Pancreas (tissue), 10 donors: ENCODE data around the gene FRRS1. TPM values are rescaled to one million over a fixed set of nuclear protein-coding genes. Genes with fewer than 3 reads are reported as not detected.

Experiments
- ATAC-seq, 4 donors: fragments of 200-7000 bp; cut with Tn5 transposase; one replicate each; pipeline versions ENCODE4 v1.8.0 to v1.9.1; 2020; ENCODE audit warnings: mild to moderate bottlenecking in 4 of 4, moderate library complexity in 4 of 4
- DNase-seq, 6 donors: peaks; one replicate each; pipeline ENCODE4 v3.0.0-alpha.2; 2020
- FAIRE-seq: peaks from 2 replicates; lab custom pipeline; 2012; peaks lifted over from hg19 to GRCh38; lab: Jason Lieb, UNC
- H3K27ac ChIP-seq, 4 donors: fragments of 200-600 bp; sonication (generic); 1 replicate in 3 of 4; 2 replicates in 1 of 4; pipeline versions ENCODE4 v1.5.0 to v1.8.0; 2020
- H3K27me3 ChIP-seq, 4 donors: fragments of 200-600 bp; one replicate each; pipeline ENCODE4 v1.8.0; 2021
- H3K36me3 ChIP-seq, 3 donors: fragments of 200-600 bp; sonication (generic) in 1 of 3; one replicate each; pipeline versions ENCODE4 v1.5.0 to v1.8.0; 2020 to 2021
- H3K4me1 ChIP-seq, 3 donors: fragments of 200-600 bp; one replicate each; pipeline ENCODE4 v1.8.0; 2021
- H3K4me3 ChIP-seq, 4 donors: fragments of 200-600 bp; sonication (generic) in 2 of 4; one replicate each; pipeline versions ENCODE4 v1.5.0 to v1.8.0; 2020 to 2021
- H3K9me3 ChIP-seq, 4 donors: fragments of 200-600 bp; one replicate each; pipeline ENCODE4 v1.8.0; 2021
- WGBS, 2 donors: extraction: QIAGEN DNeasy Blood & Tissue Kit; methylation state at CpG; one replicate each; pipeline ENCODE4 v1.1.7; 2013; 5-methylcytosine and 5-hydroxymethylcytosine counted together
- intact Hi-C, 3 donors: fragments of 100-400 bp; cut with DNase I; formaldehyde crosslinking; loops; one replicate each; pipeline versions ENCODE4 v1.11.1 to v1.14.2; 2022
- polyA plus RNA-seq, 2 donors: library from polyadenylated mRNA; stranded (reverse); fragments of 200-250 nt; gene quantifications; one replicate each; pipeline ENCODE4 v1.2.3, GENCODE V29; 2013
- total RNA-seq, 6 donors: library from RNA; stranded (reverse); fragmentation: NEBNext Ultra II Directional in 4 of 6; extraction: Animal tissue kit (Norgen Biotek cat#: 25700) in 4 of 6; gene quantifications; one replicate each; pipeline versions ENCODE4 v1.2.1 to v1.2.4, GENCODE V29; 2021 to 2023
- TF ChIP-seq, protein P1 (sequence below), 4 donors: fragments of 200-600 bp; sonication (generic) in 3 of 4; IDR thresholded peaks; one replicate each; pipeline versions ENCODE4 v1.5.0 to v1.8.0; 2021; ENCODE audit warnings: antibody characterized with exemption in 4 of 4
- donor health status: healthy with polysubstance abuse.
- donor health status: DM: no; HTN: no; CAD: no; lungs with moderate emphysema.
- donor health status: DM: no; HTN: no; CAD: no.
- donor health status: control.
- donor health status: control.
- donor health status: Bipolar disorder and iron deficiency.
- donor health status: DM: yes; HTN: yes; CAD: no.
- donor health status: DM: no; HTN: no; CAD: no.
- donor health status: DM: no; HTN: no; CAD: no.
- donor health status: DM: yes; HTN: yes; CAD: no.

FRRS1 gene
- total and polyA plus RNA-seq, 8 donors = 0.34 to 7.3 (median 1.7) TPM

DNA sequence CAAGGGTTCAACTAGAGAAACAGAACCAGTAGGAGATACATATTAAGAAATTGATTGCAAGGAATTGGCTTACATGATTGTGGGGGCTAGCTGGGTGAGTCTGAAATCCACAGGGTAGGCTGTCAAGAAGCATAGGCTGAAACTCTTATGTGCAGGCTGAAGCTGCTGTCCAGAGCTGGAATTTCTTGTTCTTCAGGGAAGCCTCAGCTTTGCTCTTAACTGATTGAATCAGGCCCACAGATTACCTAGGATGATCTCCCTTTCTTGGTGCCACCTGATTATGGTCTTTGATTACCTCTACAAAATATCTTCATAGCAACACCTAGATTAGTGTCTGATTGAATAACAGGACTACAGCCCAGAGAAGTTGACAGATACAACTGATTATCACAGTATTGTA lies 22.5 kb upstream of the FRRS1 start:
- no peak for DNase-seq
- H3K4me1 ChIP-seq = no peaks in the 10 kb centered on the region
- no peak for FAIRE-seq
- H3K27ac ChIP-seq = no peak overlapping the region
- no peak for ATAC-seq
- no peaks in the 10 kb centered on the region for H3K9me3 ChIP-seq
- intact Hi-C loops = no loop called here
- no peaks in the 10 kb centered on the region for H3K36me3 ChIP-seq
- no peak overlapping the region for H3K4me3 ChIP-seq
- H3K27me3 ChIP-seq = no peaks in the 10 kb centered on the region
- TF ChIP-seq, protein P1, sequence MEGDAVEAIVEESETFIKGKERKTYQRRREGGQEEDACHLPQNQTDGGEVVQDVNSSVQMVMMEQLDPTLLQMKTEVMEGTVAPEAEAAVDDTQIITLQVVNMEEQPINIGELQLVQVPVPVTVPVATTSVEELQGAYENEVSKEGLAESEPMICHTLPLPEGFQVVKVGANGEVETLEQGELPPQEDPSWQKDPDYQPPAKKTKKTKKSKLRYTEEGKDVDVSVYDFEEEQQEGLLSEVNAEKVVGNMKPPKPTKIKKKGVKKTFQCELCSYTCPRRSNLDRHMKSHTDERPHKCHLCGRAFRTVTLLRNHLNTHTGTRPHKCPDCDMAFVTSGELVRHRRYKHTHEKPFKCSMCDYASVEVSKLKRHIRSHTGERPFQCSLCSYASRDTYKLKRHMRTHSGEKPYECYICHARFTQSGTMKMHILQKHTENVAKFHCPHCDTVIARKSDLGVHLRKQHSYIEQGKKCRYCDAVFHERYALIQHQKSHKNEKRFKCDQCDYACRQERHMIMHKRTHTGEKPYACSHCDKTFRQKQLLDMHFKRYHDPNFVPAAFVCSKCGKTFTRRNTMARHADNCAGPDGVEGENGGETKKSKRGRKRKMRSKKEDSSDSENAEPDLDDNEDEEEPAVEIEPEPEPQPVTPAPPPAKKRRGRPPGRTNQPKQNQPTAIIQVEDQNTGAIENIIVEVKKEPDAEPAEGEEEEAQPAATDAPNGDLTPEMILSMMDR (IDR thresholded peaks at IDR 0.05) = no peak

DNA sequence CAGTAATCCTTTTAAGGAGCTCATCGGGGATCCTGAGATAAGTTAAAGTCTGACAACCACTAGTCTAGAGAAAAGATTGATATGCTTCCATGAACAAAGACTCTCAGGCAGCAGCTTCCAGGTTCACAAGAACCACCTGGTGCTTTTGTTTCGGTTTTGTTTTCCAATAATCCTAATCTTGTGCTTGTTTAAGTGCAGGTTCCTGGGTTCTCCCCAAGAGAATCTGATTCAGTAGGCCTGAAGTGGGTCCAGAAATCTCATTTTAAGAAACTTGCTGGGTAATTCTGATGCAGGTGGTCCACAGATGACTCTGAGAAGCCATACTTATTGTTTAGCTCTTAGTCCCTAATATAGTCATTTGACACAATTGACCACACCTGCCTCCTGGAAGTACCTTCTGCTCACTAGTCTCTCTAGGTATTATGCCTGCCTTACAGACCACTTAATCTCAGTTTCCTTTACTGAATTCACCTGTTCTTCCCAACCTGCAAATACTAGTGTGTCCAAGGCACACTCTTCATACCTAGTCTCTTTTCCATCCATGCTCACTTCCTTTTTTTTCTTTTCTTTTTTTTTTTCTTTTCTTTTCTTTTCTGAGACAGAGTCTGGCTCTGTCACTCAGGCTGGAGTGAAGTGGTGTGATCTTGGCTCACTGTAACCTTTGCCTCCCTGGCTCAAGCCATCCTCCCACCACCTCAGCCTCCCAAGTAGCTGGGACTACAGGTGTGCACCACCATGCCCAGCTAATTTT lies 20.5 kb upstream of the FRRS1 start:
- ATAC-seq (no peak), FAIRE-seq (no peak), DNase-seq (no peak)
- Histone ChIP-seq H3K4me1 (no peaks in the 10 kb centered on the region), H3K27me3 (no peaks in the 10 kb centered on the region), H3K9me3 (no peaks in the 10 kb centered on the region), H3K4me3 (no peak overlapping the region), H3K36me3 (no peaks in the 10 kb centered on the region), H3K27ac (no peak overlapping the region)
- 77 to 82% methylated on average over 2 of the region's 2 CpGs for WGBS, 2 donors
- intact Hi-C loops = no loop called here
- TF ChIP-seq, protein P1 (IDR thresholded peaks at IDR 0.05) = no peak

DNA sequence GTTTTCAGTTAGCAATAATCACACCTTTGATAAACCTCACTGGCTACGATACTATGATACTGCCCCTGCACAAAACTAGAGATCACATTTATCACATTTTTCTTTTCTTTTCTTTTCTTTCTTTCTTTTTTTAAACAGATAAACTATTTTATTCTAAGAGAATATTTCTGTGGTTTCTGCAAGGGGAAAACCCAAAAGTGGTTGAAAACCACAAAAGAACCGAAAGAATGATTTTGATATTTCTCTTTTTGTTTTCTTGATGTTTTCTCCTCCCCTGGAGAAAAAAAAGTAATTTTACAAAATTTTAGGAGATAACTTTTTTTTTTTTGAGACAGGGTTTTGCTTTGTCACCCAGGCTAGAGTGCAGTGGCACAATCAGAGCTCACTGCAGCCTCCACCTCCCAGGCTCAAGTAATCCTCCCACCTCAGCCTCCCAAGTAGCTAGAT lies 18.4 kb upstream of the FRRS1 start:
- DNase-seq = no peak
- 91 to 93% methylated on average over 2 of the region's 2 CpGs for WGBS, 2 donors
- ATAC-seq = no peak
- Histone ChIP-seq H3K27me3 (no peaks in the 10 kb centered on the region), H3K4me1 (no peaks in the 10 kb centered on the region), H3K4me3 (no peak overlapping the region), H3K9me3 (no peaks in the 10 kb centered on the region), H3K36me3 (no peaks in the 10 kb centered on the region), H3K27ac (no peak overlapping the region)
- FAIRE-seq = no peak
- intact Hi-C loops = no loop called here
- TF ChIP-seq, protein P1 (IDR thresholded peaks at IDR 0.05) = no peak

DNA sequence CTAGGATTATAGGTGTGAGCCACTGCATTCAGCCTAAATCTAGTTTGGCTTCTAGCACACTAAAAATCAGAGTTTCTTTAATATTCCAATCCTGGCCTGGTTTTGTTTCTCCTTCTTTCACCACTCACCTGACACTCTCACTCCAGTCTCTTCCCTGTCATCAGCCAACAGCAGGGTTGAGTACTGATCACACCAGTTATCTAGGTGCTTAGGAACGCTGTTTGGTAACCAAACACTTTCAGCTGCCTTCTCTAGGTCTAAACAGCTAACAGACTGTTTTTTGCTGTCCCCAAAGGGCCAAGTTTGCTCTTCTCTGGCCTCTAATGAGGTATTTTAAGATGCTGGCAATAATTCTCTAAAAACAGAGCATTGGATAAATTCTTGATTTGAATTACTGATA lies 17.7 kb upstream of the FRRS1 start:
- Histone ChIP-seq H3K9me3 (no peaks in the 10 kb centered on the region), H3K27me3 (no peaks in the 10 kb centered on the region), H3K27ac (no peak overlapping the region), H3K4me3 (no peak overlapping the region), H3K4me1 (no peaks in the 10 kb centered on the region), H3K36me3 (no peaks in the 10 kb centered on the region)
- ATAC-seq (no peak), DNase-seq (no peak), FAIRE-seq (no peak)
- TF ChIP-seq, protein P1 (IDR thresholded peaks at IDR 0.05) = no peak
- WGBS, 2 donors = 53 to 59% methylated on average over 1 of the region's 1 CpG
- intact Hi-C loops = no loop called here

DNA sequence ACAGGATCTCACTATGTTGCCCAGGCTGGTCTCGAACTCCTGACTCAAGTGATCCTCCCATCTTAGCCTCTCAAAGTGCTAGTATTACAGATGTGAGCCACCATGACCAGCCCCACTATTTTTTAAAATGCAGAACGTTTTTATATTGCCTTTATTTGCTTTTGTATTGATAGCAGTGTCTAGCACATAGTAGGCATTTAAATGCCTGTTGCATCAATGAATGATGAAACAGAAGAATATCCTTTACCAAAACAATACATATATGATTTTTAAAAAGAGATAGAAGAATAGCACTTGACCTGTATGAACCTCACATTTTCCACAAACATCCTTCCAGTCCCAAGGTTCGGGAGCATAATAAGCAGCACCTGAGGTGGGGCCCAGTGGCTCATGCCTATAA lies 16.5 kb upstream of the FRRS1 start:
- H3K9me3 ChIP-seq = no peaks in the 10 kb centered on the region
- FAIRE-seq = no peak

More for the DNA sequence above, 16.5 kb upstream of the FRRS1 start:
- intact Hi-C loops = no loop called here
- Histone ChIP-seq H3K4me3 (no peak overlapping the region), H3K36me3 (no peaks in the 10 kb centered on the region), H3K4me1 (no peaks in the 10 kb centered on the region), H3K27ac (no peak overlapping the region), H3K27me3 (no peaks in the 10 kb centered on the region)
- ATAC-seq (no peak), DNase-seq (no peak)
- TF ChIP-seq, protein P1 (IDR thresholded peaks at IDR 0.05) = no peak
- WGBS, 2 donors = 62 to 70% methylated on average over 3 of the region's 3 CpGs
